Right lobe of liver (tissue), 6 donors: ENCODE data around the gene PSMC5. TPM values are rescaled to one million over a fixed set of nuclear protein-coding genes. Genes with fewer than 3 reads are reported as not detected.
A peak's percentile ranks its signal among the peaks of the same experiment; 100 is the strongest.

Experiments used
- ATAC-seq, 4 donors: fragments of 200-7000 bp; cut with Tn5 transposase; one replicate each; pipeline ENCODE4 v1.9.1; 2020; ENCODE audit warnings: mild to moderate bottlenecking in 4 of 4, moderate library complexity in 4 of 4
- DNase-seq, 3 donors: peaks; one replicate each; pipeline ENCODE4 v3.0.0-alpha.2; 2020
- H3K27ac ChIP-seq, 3 donors: fragments of 200-600 bp; one replicate each; pipeline ENCODE4 v1.8.0; 2022
- H3K27me3 ChIP-seq, 2 donors: fragments of 200-600 bp; one replicate each; pipeline ENCODE4 v1.8.0; 2022
- H3K36me3 ChIP-seq, 4 donors: fragments of 200-600 bp; sonication (generic) in 1 of 4; one replicate each; pipeline versions ENCODE4 v1.5.1 to v1.8.0; 2017 to 2022; ENCODE audit warnings: control low read depth in 1 of 4
- H3K4me1 ChIP-seq, 4 donors: fragments of 200-600 bp; sonication (generic) in 1 of 4; one replicate each; pipeline versions ENCODE4 v1.5.1 to v1.8.0; 2017 to 2022; ENCODE audit warnings: control low read depth in 1 of 4
- H3K4me3 ChIP-seq, 3 donors: fragments of 200-600 bp; one replicate each; pipeline ENCODE4 v1.8.0; 2022
- H3K9me3 ChIP-seq, 4 donors: fragments of 200-600 bp; sonication (generic) in 1 of 4; one replicate each; pipeline versions ENCODE4 v1.5.1 to v1.8.0; 2017 to 2022; ENCODE audit warnings: control low read depth in 1 of 4
- CTCF ChIP-seq, 4 donors: fragments of 200-600 bp in 3 of 4; fragments of 450-650 bp in 1 of 4; IDR thresholded peaks; one replicate each; pipeline versions ENCODE4 v1.5.1 to v1.8.0; 2016 to 2022; ENCODE audit warnings: antibody characterized with exemption in 4 of 4, mild to moderate bottlenecking in 2 of 4
- POLR2A ChIP-seq: fragments of 450-650 bp; IDR thresholded peaks from one replicate; pipeline ENCODE4 v1.6.1; 2017; ENCODE audit warnings: antibody characterized with exemption, mild to moderate bottlenecking
- WGBS: methylation state at CpG from one replicate; pipeline ENCODE4 v1.1.6; 2018; ENCODE audit warnings: low coverage, low lambda C conversion rate; ENCODE audit not compliant: insufficient coverage; ENCODE audit errors: missing lambda C conversion rate; 5-methylcytosine and 5-hydroxymethylcytosine counted together
- intact Hi-C, 2 donors: fragments of 100-400 bp; cut with DNase I; formaldehyde crosslinking; loops; one replicate each; pipeline versions ENCODE4 v1.11.2 to v1.14.1; 2022
- total RNA-seq, 6 experiments: library from RNA; depleted of rRNA in 2 of 6; stranded (reverse); fragments of >200 nt in 2 of 6; fragmentation: NEBNext Ultra II Directional in 3 of 6; extraction: Animal tissue kit (Norgen Biotek cat#: 25700) in 3 of 6; gene quantifications; one replicate each; pipeline versions ENCODE4 v1.1.0 to v1.2.4, GENCODE V29; 2016 to 2023
- donor health status: DM: no; HTN: yes; CAD: no.
- donor health status: DM: no; HTN: no; CAD: no.
- donor health status: DM: no; HTN: no; CAD: no.
- donor health status: DM: no; HTN: yes; CAD: no.
- donor health status: DM: no; HTN: yes; CAD: no.

Gene PSMC5
- total RNA-seq, 6 experiments from 2014 or later: 52.7 to 70.9 (median 66.5) TPM

- 86% methylated on average over 5 of the region's 14 CpGs for WGBS
- Histone ChIP-seq H3K4me3 (no peak overlapping the region), H3K9me3 (no peaks in the 10 kb centered on the region), H3K27ac (no peak overlapping the region), H3K4me1 (peaks cover 0 to 24% (median 8%) of the 10 kb centered on the region in 4 donors), H3K36me3 (peaks cover 6 to 78% (median 38%) of the 10 kb centered on the region in 4 donors), H3K27me3 (no peaks in the 10 kb centered on the region)
- ATAC-seq (no peak), DNase-seq (no peak)
- no peak for TF ChIP-seq CTCF (IDR thresholded peaks at IDR 0.05)
- no peak for TF ChIP-seq POLR2A
- intact Hi-C loops: no loop called here
Observed at GRCh38 chr17:63833026-63833740, 6.0 kb downstream of the PSMC5 start.

GRCh38 chr17:63833741-63834373 lies 6.6 kb downstream of the PSMC5 start:
- no peak for ATAC-seq
- no peak overlapping the region for H3K27ac ChIP-seq
- no peaks in the 10 kb centered on the region for H3K9me3 ChIP-seq
- H3K4me1 ChIP-seq: peaks cover 0 to 23% (median 9%) of the 10 kb centered on the region in 4 donors
- 90% methylated on average over 4 of the region's 15 CpGs for WGBS
- intact Hi-C loops: no loop called here
- no peak overlapping the region for H3K4me3 ChIP-seq
- DNase-seq: no peak
- H3K27me3 ChIP-seq: no peaks in the 10 kb centered on the region
- TF ChIP-seq CTCF (IDR thresholded peaks at IDR 0.05): no peak
- no peak for TF ChIP-seq POLR2A
- H3K36me3 ChIP-seq: peaks cover 6 to 78% (median 38%) of the 10 kb centered on the region in 4 donors

GRCh38 chr17:63834431-63835166 lies 7.4 kb downstream of the PSMC5 start:
- TF ChIP-seq CTCF (IDR thresholded peaks at IDR 0.05) (peak; percentile 11 to 47 (median 38)), POLR2A (no peak)
- H3K9me3 ChIP-seq: no peaks in the 10 kb centered on the region
- no peak overlapping the region for H3K4me3 ChIP-seq
- intact Hi-C loops: no loop called here
- peaks cover 0 to 25% (median 13%) of the 10 kb centered on the region in 4 donors for H3K4me1 ChIP-seq
- WGBS: 0% methylated on average over 1 of the region's 13 CpGs
- H3K27ac ChIP-seq: no peak overlapping the region
- DNase-seq (no peak), ATAC-seq (peak; percentile 34 to 63 (median 48))
- H3K27me3 ChIP-seq: no peaks in the 10 kb centered on the region
- peaks cover 6 to 72% (median 38%) of the 10 kb centered on the region in 4 donors for H3K36me3 ChIP-seq

GRCh38 chr17:63835167-63835720 lies 8.0 kb downstream of the PSMC5 start:
- no peak for ATAC-seq
- H3K4me1 ChIP-seq: peaks cover 0 to 31% (median 16%) of the 10 kb centered on the region in 4 donors
- H3K4me3 ChIP-seq: no peak overlapping the region
- TF ChIP-seq CTCF (IDR thresholded peaks at IDR 0.05): no peak
- no peak for TF ChIP-seq POLR2A
- intact Hi-C loops: no loop called here
- H3K9me3 ChIP-seq: no peaks in the 10 kb centered on the region
- DNase-seq: no peak
- H3K27ac ChIP-seq: no peak overlapping the region
- H3K36me3 ChIP-seq: peaks cover 6 to 66% (median 36%) of the 10 kb centered on the region in 4 donors
- H3K27me3 ChIP-seq: no peaks in the 10 kb centered on the region
- 82% methylated on average over 9 of the region's 9 CpGs for WGBS
